Skeletal muscle cell (primary cell): Measurements from ENCODE around the gene PYCARD.

Source experiments
- DNase-seq: peaks from one replicate; pipeline ENCODE4 v3.0.0-alpha.2; 2010; ENCODE audit warnings: low read depth
- H3K4me3 ChIP-seq: 2 replicates; pipeline ENCODE4 v1.5.1; 2011; ENCODE audit warnings: low read depth, mild to moderate bottlenecking, control low read depth, low read length, moderate library complexity

The PYCARD gene

DNA sequence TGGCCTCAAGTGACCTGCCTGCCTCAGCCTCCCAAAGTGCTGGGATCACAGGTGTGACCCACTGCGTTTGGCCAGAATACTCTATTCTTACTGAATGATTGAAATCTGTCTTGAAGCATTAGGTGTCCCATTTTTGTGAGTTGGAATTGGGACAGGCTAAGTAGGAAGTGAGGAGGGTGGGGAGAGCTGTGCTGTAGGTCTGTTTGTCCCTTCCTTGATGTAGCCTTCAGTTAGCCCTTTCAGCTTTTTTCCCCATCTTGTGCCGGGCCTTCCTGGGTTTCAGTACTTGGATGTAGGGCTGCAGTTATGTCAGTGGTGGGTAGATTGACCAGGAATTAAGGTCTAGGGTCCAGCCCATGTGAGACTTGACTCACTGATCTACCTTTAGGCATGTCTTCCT is 8.7 kb downstream of the PYCARD start:
- DNase-seq: no peak
- H3K4me3 ChIP-seq: no peak overlapping the region

DNA sequence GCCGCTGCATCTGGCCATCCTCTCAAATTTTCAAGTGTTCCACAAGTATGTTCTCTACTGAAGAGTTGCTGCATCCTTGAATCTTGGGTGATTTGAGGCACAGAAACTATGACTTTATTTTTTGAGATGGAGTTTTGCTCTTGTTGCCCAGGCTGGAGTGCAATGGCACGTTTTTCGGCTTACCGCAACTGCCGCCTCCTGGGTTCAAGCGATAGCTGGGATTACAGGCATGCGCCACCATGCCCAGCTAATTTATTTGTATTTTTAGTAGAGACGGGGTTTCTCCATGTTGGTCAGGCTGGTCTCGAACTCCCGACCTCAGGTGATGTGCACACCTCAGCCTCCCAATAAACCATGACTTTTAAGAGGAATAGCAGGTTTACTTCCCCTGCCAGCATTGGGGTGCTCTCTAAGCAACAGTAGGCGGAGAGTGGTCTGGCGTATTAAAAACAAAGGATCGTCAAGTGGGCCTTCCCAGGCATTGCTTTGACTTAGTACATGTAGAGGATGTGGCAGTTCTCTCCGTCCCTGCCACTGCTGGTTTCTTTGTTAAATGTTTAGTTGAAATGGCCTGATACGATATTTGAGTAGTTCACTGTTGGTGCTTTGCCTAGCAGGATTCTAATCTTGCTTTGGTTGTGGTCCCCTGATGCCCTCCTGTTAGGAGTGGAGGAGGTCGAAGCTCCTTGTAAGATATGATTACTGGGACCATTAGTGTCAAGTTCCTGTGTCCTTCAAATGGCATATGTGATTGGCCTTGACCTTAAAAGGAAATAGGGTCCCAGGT is 9.5 kb downstream of the PYCARD start:
- DNase-seq: no peak
- no peak overlapping the region for H3K4me3 ChIP-seq

DNA sequence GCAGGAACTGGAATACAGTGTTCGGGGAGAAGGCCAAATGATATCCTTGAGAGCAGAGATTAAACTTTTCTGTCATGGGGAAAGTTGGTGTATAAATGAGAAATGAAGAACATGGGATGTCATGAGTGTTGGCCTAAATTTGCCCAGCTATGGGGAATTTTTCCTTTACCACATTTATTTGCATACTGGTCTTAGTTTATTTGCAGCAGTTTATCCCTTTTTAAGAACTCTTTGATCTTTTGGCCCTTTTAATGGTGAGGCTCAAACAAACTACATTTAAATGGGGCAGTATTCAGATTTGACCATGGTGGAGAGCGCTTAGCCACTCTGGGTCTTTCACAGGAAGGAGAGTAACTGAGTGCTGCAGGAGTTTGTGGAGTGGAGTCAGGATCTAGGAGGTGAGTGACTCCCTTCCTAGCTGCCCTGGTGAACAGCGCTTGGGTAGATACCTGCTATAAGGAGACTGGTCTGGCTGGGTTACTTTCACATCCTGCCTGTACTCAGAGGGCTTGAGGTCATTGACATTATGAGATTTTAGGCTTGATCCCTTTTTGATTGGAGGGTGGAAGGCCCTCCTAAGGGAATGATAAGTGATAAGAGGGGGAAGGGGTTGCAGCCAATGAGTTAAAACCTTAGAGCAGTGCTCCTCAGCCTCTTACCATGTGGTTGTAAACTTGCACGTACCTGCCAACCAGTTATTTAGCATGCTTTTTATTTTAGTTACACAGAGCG is 10.7 kb downstream of the PYCARD start:
- H3K4me3 ChIP-seq: no peak overlapping the region
- no peak for DNase-seq

DNA sequence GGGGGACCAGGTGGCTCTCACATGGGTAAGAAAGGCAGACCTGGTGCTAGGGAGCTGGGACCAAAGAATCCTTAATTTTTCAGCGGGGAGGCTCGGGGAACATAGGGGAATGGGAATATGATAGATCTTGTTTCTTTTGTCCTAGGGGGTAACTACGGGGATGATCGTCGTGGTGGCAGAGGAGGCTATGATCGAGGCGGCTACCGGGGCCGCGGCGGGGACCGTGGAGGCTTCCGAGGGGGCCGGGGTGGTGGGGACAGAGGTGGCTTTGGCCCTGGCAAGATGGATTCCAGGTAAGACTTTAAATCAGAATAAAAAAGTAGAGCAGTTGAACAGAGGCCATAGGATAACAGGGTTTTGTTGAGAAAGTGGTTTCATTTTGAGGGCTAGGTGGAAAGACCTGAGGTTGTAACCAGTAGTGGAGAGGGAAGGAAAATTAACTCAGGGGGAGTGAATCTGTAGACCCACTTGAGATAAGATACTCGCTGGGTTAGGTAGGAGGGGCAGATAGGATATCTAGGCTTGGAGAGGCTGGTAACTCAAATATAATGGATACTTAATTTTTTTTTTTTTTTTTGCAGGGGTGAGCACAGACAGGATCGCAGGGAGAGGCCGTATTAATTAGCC is 11.6 kb downstream of the PYCARD start:
- no peak for DNase-seq
- no peak overlapping the region for H3K4me3 ChIP-seq

DNA sequence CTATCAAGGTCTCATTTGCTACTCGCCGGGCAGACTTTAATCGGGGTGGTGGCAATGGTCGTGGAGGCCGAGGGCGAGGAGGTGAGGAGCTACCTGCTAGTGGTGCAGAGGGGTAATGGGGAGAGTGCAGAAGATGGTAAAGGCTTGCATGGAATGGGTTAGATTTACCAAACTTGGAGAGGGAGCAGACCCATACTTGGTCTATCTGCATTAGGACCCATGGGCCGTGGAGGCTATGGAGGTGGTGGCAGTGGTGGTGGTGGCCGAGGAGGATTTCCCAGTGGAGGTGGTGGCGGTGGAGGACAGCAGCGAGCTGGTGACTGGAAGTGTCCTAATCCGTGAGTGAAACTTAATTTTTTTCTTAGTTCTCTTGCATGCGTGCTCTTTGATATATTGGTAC is 12.5 kb downstream of the PYCARD start:
- no peak for DNase-seq
- H3K4me3 ChIP-seq: no peak overlapping the region

DNA sequence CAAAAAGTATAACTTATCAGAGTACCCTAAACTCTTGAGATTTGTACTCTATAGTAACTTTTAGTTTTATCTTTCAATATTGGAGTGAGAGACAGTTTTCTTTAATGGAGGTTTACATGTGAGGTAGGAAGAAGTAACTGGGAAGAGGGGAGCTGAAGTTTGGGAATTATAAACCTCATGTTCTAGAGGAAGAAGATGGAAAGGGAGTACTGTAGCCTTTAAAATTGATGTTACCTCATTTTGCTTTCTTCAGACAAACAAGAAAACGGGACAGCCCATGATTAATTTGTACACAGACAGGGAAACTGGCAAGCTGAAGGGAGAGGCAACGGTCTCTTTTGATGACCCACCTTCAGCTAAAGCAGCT is 13.2 kb downstream of the PYCARD start:
- H3K4me3 ChIP-seq: no peak overlapping the region
- no peak for DNase-seq

DNA sequence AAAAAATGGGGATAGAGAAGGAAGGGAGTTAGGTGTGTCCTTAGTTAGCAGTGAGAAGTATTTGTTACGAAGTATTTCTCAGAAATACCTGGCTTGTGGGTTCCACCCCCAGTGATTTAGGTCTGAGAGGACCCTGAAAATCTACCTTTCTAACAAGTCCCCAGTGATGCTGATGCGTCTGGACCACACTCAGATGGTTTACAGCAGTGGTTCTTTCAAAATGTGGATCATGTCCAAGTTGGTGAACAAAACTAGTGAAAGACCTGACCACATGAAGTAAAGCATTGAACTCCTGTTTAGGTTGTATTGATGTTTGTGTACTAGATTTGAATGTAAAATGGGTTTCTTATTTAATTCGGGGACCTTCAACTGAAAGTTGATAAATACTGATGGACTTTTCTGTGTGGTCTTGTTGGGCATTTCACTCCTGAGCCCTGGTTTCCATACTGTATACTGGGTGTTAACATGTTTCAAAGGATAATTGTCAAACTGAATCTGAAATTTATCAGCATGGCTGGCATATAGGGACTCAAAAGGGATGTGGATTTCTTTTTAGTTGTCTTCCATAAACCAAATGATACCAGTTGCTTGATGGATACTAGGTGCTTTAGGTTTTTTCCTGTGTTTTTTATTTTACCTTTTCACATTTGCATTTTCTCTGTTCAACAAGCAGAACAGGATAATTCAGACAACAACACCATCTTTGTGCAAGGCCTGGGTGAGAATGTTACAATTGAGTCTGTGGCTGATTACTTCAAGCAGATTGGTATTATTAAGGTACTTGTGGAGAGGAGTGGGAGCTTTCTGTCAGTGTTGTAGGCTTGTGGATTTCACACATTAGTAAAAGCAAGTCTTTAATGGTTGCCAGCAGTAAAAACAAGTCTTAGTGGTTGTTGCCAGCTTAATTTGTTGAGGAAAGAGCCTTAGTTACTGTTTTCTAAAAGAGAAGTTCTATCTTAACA is 13.8 kb downstream of the PYCARD start:
- DNase-seq: no peak

DNA sequence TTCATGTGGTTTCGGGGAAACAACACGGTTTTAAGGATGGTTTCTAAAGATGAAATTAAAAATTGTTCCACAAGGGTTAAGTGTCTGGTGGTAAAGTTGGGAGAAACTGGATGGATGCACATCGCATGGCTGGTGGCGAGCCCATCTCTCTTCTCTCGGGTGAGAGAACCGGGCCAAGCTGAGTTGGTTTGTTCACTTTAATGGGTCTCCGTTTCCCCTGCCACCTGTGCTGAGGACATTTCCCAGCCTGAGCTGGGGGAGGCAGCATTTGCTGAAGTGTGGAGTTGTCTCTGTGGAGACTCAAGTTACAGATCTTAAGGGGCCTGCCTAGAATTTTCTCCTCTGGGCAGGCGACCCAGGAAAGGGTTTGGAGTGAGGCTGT is 14.8 kb downstream of the PYCARD start:
- no peak for DNase-seq
- no peak overlapping the region for H3K4me3 ChIP-seq

More for the DNA sequence above, 13.8 kb downstream of the PYCARD start:
- no peak overlapping the region for H3K4me3 ChIP-seq

DNA sequence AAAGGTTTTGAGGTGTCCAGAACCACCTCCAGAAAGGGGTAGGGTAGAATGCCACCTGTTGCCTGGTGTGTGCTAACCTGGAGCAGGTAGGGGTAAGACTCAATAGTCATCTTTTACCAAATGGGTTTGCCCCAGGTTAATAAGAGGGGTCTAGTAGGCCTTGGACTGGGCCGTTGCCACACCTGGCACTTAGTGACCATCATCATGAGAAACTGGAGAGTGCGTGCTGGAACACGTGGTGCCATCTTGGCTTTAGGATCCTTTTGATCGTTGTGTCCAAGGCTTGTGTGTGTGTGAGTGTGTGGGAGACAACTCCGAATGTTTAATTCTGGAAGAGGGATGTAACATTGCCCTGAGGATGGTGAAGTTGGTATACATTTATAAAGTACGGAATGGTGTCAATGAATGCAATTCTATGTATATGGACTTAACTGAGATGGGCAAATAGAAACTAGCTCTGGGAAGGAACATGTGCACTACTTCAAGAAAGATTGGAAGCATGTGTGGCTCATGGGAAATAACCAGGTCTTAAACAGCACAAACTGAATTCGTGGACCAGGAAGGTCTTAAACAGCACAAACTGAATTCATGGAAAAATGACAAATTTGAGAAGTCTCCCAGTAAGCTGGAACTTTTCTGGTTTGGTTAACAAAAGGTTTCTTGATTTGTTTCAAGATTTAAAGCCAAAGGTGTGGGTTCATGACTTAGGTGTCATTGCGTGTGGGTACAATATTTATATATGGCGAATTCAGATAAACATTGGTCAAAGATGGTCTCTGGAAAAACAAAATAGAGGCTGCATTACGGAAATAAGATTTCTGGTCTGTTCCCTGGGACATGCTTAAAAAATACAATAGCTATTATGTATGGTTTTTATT is 15.4 kb downstream of the PYCARD start:
- H3K4me3 ChIP-seq: no peak overlapping the region
- DNase-seq: no peak

DNA sequence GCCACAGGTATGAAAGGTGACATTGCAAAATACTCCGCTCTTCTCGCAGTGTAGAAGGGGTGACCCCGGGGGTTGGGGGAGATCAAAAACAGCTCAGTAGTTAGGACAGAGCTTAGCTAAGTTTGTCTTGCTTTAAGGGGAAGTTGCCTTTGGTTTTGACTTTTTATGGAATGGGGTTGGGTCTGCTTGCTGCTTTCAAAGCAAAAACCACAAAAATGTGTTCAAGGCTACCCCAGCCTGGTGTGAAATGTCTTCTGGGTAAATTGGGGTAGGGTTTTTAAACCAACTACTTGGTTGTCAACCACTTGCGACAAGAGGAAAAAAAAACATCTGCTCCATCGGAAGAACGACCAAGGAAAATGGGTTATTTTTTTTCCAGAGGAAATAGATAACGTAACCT is 16.4 kb downstream of the PYCARD start:
- no peak for DNase-seq
- no peak overlapping the region for H3K4me3 ChIP-seq

DNA sequence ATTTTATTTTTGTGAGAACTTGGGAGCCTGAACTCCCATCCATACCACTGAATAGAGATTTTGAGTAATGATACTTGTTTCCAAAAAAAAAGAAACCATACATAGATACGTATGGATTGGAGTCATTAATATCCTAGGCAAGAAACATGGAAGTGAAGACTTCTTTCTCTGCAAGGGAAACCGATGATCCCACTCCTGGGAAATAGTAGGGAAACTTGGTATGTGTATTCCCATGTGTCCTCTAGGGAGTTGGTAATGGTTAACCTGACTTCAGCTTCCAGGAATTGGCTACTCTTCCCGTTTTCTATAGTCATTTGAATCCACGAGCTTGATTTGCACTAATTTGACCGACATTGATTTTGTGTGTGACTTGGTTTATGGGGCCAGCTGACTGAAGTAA is 17.2 kb downstream of the PYCARD start:
- H3K4me3 ChIP-seq: no peak overlapping the region
- no peak for DNase-seq

DNA sequence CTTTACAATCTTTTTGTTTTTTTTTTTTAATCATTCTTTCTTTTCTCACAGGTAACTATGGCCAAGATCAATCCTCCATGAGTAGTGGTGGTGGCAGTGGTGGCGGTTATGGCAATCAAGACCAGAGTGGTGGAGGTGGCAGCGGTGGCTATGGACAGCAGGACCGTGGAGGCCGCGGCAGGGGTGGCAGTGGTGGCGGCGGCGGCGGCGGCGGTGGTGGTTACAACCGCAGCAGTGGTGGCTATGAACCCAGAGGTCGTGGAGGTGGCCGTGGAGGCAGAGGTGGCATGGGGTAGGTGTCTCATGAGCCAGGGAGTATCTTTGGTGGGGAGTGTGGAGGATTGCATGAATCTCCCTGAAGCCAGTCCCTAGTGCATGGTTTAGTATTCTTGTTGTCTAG is 17.7 kb downstream of the PYCARD start:
- DNase-seq: no peak
- no peak overlapping the region for H3K4me3 ChIP-seq

DNA sequence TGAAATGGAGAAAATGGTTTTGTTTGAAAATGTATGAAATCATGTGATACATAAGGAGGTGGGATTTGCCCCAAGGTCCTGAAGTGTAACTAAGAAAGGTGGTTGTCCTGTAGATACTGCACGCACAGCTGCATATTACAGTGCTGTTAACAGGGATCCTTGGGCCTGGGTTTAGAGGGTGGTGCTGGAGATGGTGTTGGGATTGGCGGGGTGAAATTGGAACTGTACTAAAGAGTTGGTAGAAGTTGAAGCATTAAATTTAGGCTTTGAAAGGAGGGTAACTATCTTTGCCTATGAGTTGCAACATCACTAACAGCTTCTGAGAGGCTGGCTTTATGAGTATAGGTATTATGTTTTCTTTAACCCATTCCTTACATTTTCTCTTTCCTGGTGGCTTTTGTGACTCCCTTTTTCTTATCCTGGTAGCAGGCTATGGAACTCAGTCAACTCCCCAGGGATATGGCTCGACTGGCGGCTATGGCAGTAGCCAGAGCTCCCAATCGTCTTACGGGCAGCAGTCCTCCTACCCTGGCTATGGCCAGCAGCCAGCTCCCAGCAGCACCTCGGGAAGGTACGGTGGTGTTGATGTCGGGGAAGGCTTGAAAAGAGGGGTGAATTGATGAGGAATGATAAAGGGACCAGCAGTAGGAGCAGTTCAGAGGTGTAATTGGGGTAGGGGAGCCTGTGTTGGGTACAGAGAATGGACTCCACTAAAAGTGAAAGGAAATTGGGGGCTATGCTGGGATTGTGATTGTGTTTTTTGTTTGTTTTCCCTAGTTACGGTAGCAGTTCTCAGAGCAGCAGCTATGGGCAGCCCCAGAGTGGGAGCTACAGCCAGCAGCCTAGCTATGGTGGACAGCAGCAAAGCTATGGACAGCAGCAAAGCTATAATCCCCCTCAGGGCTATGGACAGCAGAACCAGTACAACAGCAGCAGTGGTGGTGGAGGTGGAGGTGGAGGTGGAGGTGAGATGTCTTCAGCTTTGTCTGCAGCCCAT is 18.8 kb downstream of the PYCARD start:
- no peak for DNase-seq
- H3K4me3 ChIP-seq: no peak overlapping the region

DNA sequence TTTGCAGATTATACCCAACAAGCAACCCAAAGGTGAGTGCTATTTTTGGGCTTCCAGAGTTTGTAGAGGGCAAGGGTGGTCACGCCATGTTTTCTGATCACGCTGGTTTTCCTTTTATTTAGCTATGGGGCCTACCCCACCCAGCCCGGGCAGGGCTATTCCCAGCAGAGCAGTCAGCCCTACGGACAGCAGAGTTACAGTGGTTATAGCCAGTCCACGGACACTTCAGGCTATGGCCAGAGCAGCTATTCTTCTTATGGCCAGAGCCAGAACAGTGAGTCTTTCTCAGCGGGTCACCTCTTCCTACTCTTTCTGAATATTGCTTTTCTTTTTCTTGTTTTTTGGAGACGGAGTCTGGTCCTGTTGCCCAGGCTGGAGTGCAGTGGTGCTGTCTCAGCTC is 20.2 kb downstream of the PYCARD start:
- H3K4me3 ChIP-seq: peak overlapping the region; percentile 88
- no peak for DNase-seq

DNA sequence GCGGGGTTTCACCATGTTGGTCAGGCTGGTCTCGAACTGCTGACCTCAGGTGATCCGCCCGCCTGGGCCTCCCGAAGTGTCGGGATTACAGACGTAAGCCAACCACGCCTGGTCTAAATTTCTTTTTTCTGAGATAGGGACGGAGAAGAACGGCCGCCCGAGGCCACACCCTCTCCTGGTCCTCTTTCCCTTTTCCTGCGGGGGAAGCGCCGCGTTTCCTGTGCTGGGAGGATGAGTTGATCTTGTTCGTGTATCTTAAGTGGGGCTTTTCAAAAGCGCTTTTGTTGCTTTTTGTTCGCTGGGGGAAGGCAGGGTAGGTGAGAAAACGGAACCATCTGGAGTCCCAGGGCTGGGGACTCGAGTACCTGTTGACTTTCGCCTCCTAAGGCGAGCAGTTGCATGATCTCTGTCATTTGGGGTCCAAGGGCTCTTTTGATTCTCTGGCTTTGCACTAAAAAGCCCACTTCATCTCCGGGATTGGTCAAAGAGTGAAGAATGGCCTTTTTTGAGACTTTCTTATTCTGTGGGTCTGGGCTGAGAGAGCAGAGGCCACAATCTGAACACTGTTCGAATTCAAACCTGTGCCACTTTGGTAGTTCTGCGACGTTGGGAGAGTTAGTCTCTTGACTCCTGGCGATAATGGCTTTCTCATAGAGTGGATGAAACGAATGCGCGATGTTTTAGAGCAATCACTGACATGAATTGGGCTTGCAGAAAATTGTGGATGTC is 21.3 kb downstream of the PYCARD start:
- DNase-seq: no peak
- H3K4me3 ChIP-seq: peak overlapping the region; percentile 88

DNA sequence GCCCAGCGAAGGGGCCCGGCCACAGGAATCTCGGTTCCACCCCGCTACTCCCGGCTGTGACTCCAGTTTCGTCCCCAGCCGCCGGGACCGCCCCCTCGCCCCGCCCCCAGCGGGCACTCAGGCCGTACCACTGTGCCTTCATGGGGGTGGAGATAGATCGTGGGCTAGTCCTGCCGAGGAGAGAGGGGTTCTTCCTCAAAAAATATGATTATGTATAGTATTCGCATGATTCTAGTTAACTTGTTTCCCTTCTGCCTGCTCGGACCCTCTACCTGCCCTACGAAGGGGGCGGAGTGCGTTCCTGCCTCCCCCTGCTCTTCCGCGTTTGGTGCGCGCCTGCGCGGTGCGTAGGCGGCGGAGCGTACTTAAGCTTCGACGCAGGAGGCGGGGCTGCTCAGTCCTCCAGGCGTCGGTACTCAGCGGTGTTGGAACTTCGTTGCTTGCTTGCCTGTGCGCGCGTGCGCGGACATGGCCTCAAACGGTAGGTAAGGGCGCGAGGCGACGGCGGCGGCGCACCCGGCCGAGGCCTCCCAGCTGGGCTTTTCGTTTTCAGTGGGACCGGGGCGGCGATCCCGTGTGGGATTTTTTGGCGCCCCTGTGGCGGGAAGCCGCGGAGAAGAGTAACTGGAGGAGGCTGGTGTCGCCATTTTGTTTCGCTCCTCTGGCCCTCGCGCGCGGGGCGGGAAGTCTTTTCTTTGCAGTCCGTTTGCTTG is 22.7 kb downstream of the PYCARD start, which contains the start of gene FUS:
Gene FUS, plus strand, starts transcription at position 393 of the 713 bp plus-strand sequence. Its CDS starts 76 bp downstream, at position 469.
- peak; percentile 51 for DNase-seq
- peak within 1 kb of the TSS; percentile 88 for H3K4me3 ChIP-seq
